Endodermal cell (in vitro differentiated cells): ENCODE measurements around the gene RASSF8. TPM values are rescaled to one million over a fixed set of nuclear protein-coding genes. Genes with fewer than 3 reads are reported as not detected.

Experiments
- DNase-seq: peaks from one replicate; pipeline ENCODE4 v3.0.0-alpha.2; 2017
- H3K27ac ChIP-seq: 2 replicates; pipeline ENCODE4 v1.5.1; 2013; ENCODE audit warnings: mild to moderate bottlenecking, low read depth, low read length, moderate library complexity
- H3K27me3 ChIP-seq: 2 replicates; pipeline ENCODE4 v1.6.1; 2013; ENCODE audit warnings: mild to moderate bottlenecking, low read length, moderate library complexity; ENCODE audit not compliant: insufficient read depth, control insufficient read depth, poor library complexity, severe bottlenecking
- H3K36me3 ChIP-seq: 2 replicates; pipeline ENCODE4 v1.7.0; 2013; ENCODE audit warnings: mild to moderate bottlenecking, low read length, moderate library complexity; ENCODE audit not compliant: control insufficient read depth, insufficient read depth
- H3K4me1 ChIP-seq: one replicate; pipeline ENCODE4 v1.7.0; 2013; ENCODE audit warnings: low read length; ENCODE audit not compliant: control insufficient read depth, insufficient read depth
- H3K4me3 ChIP-seq: 2 replicates; pipeline ENCODE4 v1.5.1; 2013; ENCODE audit warnings: mild to moderate bottlenecking, low read length, moderate library complexity
- H3K9ac ChIP-seq: 2 replicates; pipeline ENCODE4 v1.6.1; 2013; ENCODE audit warnings: mild to moderate bottlenecking, low read length, moderate library complexity; ENCODE audit not compliant: poor library complexity, severe bottlenecking; ENCODE audit errors: extremely low read depth
- H3K9me3 ChIP-seq: 2 replicates; pipeline ENCODE4 v1.6.1; 2013; ENCODE audit warnings: mild to moderate bottlenecking, low read length, moderate library complexity; ENCODE audit not compliant: control insufficient read depth
- H3K27ac Mint-ChIP-seq: 2 replicates; pipeline ENCODE4 v1.8.0; 2020; ENCODE audit warnings: mixed read lengths
- H3K27me3 Mint-ChIP-seq: 2 replicates; pipeline ENCODE4 v1.8.0; 2021; ENCODE audit warnings: mild to moderate bottlenecking, mixed read lengths; ENCODE audit not compliant: insufficient read depth
- H3K36me3 Mint-ChIP-seq: 2 replicates; pipeline ENCODE4 v1.8.0; 2020; ENCODE audit warnings: low read depth, mixed read lengths
- H3K4me1 Mint-ChIP-seq: 2 replicates; pipeline ENCODE4 v1.8.0; 2020; ENCODE audit warnings: mixed read lengths
- H3K4me3 Mint-ChIP-seq: 2 replicates; pipeline ENCODE4 v1.8.0; 2020; ENCODE audit warnings: mild to moderate bottlenecking, moderate library complexity, mixed read lengths
- H3K9me3 Mint-ChIP-seq: 2 replicates; pipeline ENCODE4 v1.8.0; 2020; ENCODE audit warnings: mild to moderate bottlenecking, mixed read lengths
- CTCF ChIP-seq: fragments of 200-600 bp; sonication (generic); conservative IDR thresholded peaks from 2 replicates; pipeline ENCODE4 v1.5.0; 2021; ENCODE audit warnings: antibody characterized with exemption, mild to moderate bottlenecking
- WGBS, 2 experiments: methylation state at CpG; one replicate each; pipeline versions ENCODE4 v1.1.5 to v1.1.7; 2013; ENCODE audit warnings: missing lambda C conversion rate in 2 of 2, mixed read lengths in 1 of 2; ENCODE audit not compliant: insufficient coverage in 1 of 2, insufficient read length in 1 of 2; 5-methylcytosine and 5-hydroxymethylcytosine counted together
- total RNA-seq, 2 donors: library from RNA; stranded (reverse); fragmentation: NEBNext Ultra II Directional in 1 of 2; extraction: Animal tissue kit (Norgen Biotek cat#: 25700) in 1 of 2; gene quantifications; 2 replicates in 1 of 2; 3 replicates in 1 of 2; pipeline ENCODE4 v1.2.1, GENCODE V29; 2021

RASSF8 gene
- total RNA-seq, 2 donors from 2014 or later: 87.0 to 183 TPM

GRCh38 chr12:26044007-26044394 lies 85.5 kb downstream of the RASSF8 start:
- H3K4me3 ChIP-seq: no peak overlapping the region
- peak overlapping the region; percentile 21 for H3K27ac Mint-ChIP-seq
- H3K27me3 ChIP-seq: no peaks in the 10 kb centered on the region
- H3K4me1 Mint-ChIP-seq: peaks cover 57% of the 10 kb centered on the region
- no peaks in the 10 kb centered on the region for H3K27me3 Mint-ChIP-seq
- no peak overlapping the region for H3K27ac ChIP-seq
- H3K36me3 ChIP-seq: peaks cover 2% of the 10 kb centered on the region
- H3K4me1 ChIP-seq: peaks cover 9% of the 10 kb centered on the region
- TF ChIP-seq CTCF: no peak
- H3K9me3 ChIP-seq: no peaks in the 10 kb centered on the region
- H3K9ac ChIP-seq: no peak overlapping the region
- no peak for DNase-seq
- no peak overlapping the region for H3K4me3 Mint-ChIP-seq
- no peaks in the 10 kb centered on the region for H3K9me3 Mint-ChIP-seq
- H3K36me3 Mint-ChIP-seq: peaks cover 8% of the 10 kb centered on the region

- no peaks in the 10 kb centered on the region for H3K9me3 Mint-ChIP-seq
- Histone ChIP-seq H3K27ac (no peak overlapping the region), H3K4me1 (peaks cover 9% of the 10 kb centered on the region), H3K27me3 (no peaks in the 10 kb centered on the region), H3K36me3 (peaks cover 7% of the 10 kb centered on the region), H3K4me3 (no peak overlapping the region), H3K9me3 (no peaks in the 10 kb centered on the region), H3K9ac (no peak overlapping the region)
- H3K4me3 Mint-ChIP-seq: no peak overlapping the region
- H3K27me3 Mint-ChIP-seq: no peaks in the 10 kb centered on the region
- peaks cover 51% of the 10 kb centered on the region for H3K4me1 Mint-ChIP-seq
- no peak for DNase-seq
- 67% methylated on average over 1 of the region's 1 CpG; no CpG with 5 or more reads in 1 of the 2 experiments for WGBS, 2 experiments
- no peak overlapping the region for H3K27ac Mint-ChIP-seq
- peak; percentile 53 for TF ChIP-seq CTCF
- peaks cover 12% of the 10 kb centered on the region for H3K36me3 Mint-ChIP-seq
These were observed 86.1 kb downstream of the RASSF8 start for GRCh38 chr12:26044592-26044991.

- Histone ChIP-seq H3K27me3 (no peaks in the 10 kb centered on the region), H3K27ac (no peak overlapping the region), H3K9ac (no peak overlapping the region), H3K4me1 (peaks cover 9% of the 10 kb centered on the region), H3K36me3 (peaks cover 7% of the 10 kb centered on the region), H3K4me3 (no peak overlapping the region), H3K9me3 (no peaks in the 10 kb centered on the region)
- H3K36me3 Mint-ChIP-seq: peaks cover 15% of the 10 kb centered on the region
- DNase-seq: no peak
- H3K27ac Mint-ChIP-seq: no peak overlapping the region
- peaks cover 50% of the 10 kb centered on the region for H3K4me1 Mint-ChIP-seq
- no peak overlapping the region for H3K4me3 Mint-ChIP-seq
- H3K9me3 Mint-ChIP-seq: peaks cover 2% of the 10 kb centered on the region
- no peak for TF ChIP-seq CTCF
- no peaks in the 10 kb centered on the region for H3K27me3 Mint-ChIP-seq
These were observed 87.7 kb downstream of the RASSF8 start for GRCh38 chr12:26046203-26046602.
